IgD-negative memory B cell (primary cell): Measurements from ENCODE around the gene SERPINB11. TPM values are rescaled to one million over a fixed set of nuclear protein-coding genes. Genes with fewer than 3 reads are reported as not detected.
"Not testable (repeated sequence)": the region's sequence is repeated elsewhere in the genome, so short reads cannot be mapped to it uniquely, and the experiment has no call there.

Source experiments
- H3K27ac Mint-ChIP-seq, 3 donors: one replicate each; pipeline ENCODE4 v1.8.0; 2020 to 2022; ENCODE audit warnings: mild to moderate bottlenecking in 3 of 3, mixed read lengths in 3 of 3, moderate library complexity in 1 of 3
- H3K27me3 Mint-ChIP-seq: one replicate; pipeline ENCODE4 v1.8.0; 2021; ENCODE audit warnings: mixed read lengths
- H3K36me3 Mint-ChIP-seq: one replicate; pipeline ENCODE4 v1.8.0; 2020; ENCODE audit warnings: mild to moderate bottlenecking, mixed read lengths
- H3K4me1 Mint-ChIP-seq, 3 donors: one replicate each; pipeline ENCODE4 v1.8.0; 2020 to 2022; ENCODE audit warnings: mixed read lengths in 3 of 3, mild to moderate bottlenecking in 1 of 3
- H3K4me3 Mint-ChIP-seq, 4 donors: one replicate each; pipeline ENCODE4 v1.8.0; 2020 to 2022; ENCODE audit warnings: mild to moderate bottlenecking in 4 of 4, mixed read lengths in 4 of 4, moderate library complexity in 3 of 4
- H3K9me3 Mint-ChIP-seq, 3 donors: one replicate each; pipeline ENCODE4 v1.8.0; 2020 to 2021; ENCODE audit warnings: mixed read lengths in 3 of 3, mild to moderate bottlenecking in 1 of 3
- polyA plus RNA-seq: library from polyadenylated mRNA; unstranded; fragments of 300-500 nt; fragmentation: Illumina TruSeq; gene quantifications from one replicate; pipeline ENCODE4 v1.2.3, GENCODE V29; 2021

Gene SERPINB11
- polyA plus RNA-seq, 1 donor from 2014 or later = not detected

- H3K4me1 Mint-ChIP-seq = peaks cover 0 to 2% (median 0%) of the 10 kb centered on the region in 3 donors
- no peak overlapping the region for H3K4me3 Mint-ChIP-seq
These were observed 56.0 kb downstream of the SERPINB11 start for GRCh38 chr18:63758615-63759240.

GRCh38 chr18:63759786-63760185 lies 57.0 kb downstream of the SERPINB11 start:
- Mint-ChIP-seq H3K4me3 (peak overlapping the region in 1 of 4 donors; percentile 75), H3K9me3 (peaks cover 1 to 11% (median 6%) of the 10 kb centered on the region in 3 donors)
- H3K27ac Mint-ChIP-seq, H3K36me3 Mint-ChIP-seq, H3K4me1 Mint-ChIP-seq, H3K27me3 Mint-ChIP-seq: not testable (repeated sequence)

More at GRCh38 chr18:63758615-63759240, 56.0 kb downstream of the SERPINB11 start:
- H3K9me3 Mint-ChIP-seq = peaks cover 1 to 11% (median 6%) of the 10 kb centered on the region in 3 donors
- H3K36me3 Mint-ChIP-seq = no peaks in the 10 kb centered on the region
- no peak overlapping the region for H3K27ac Mint-ChIP-seq
- H3K27me3 Mint-ChIP-seq = no peaks in the 10 kb centered on the region

- Mint-ChIP-seq H3K36me3 (no peaks in the 10 kb centered on the region), H3K4me1 (no peaks in the 10 kb centered on the region), H3K9me3 (peaks cover 1 to 11% (median 6%) of the 10 kb centered on the region in 3 donors), H3K4me3 (no peak overlapping the region), H3K27ac (no peak overlapping the region), H3K27me3 (no peaks in the 10 kb centered on the region)
These were observed 59.8 kb downstream of the SERPINB11 start for GRCh38 chr18:63762518-63762917.

GRCh38 chr18:63763831-63764600 lies 61.3 kb downstream of the SERPINB11 start:
- no peak overlapping the region for H3K4me3 Mint-ChIP-seq
- H3K9me3 Mint-ChIP-seq = peaks cover 3 to 11% (median 6%) of the 10 kb centered on the region in 3 donors

GRCh38 chr18:63765837-63766236 lies 63.1 kb downstream of the SERPINB11 start:
- Mint-ChIP-seq H3K27me3 (no peaks in the 10 kb centered on the region), H3K4me3 (no peak overlapping the region), H3K4me1 (no peaks in the 10 kb centered on the region), H3K36me3 (peaks cover 1% of the 10 kb centered on the region), H3K27ac (no peak overlapping the region), H3K9me3 (peaks cover 0 to 2% (median 2%) of the 10 kb centered on the region in 3 donors)

More at GRCh38 chr18:63763831-63764600, 61.3 kb downstream of the SERPINB11 start:
- no peaks in the 10 kb centered on the region for H3K27me3 Mint-ChIP-seq
- H3K4me1 Mint-ChIP-seq = no peaks in the 10 kb centered on the region
- H3K36me3 Mint-ChIP-seq = no peaks in the 10 kb centered on the region
- no peak overlapping the region for H3K27ac Mint-ChIP-seq

Other genes starting within 250 kb of the SERPINB11 start
- not detected for gene SERPINB5, start 226.0 kb upstream of the SERPINB11 start, polyA plus RNA-seq
- gene SERPINB12, start 160.6 kb upstream of the SERPINB11 start, polyA plus RNA-seq = not detected
- gene SERPINB13, start 115.6 kb upstream of the SERPINB11 start, polyA plus RNA-seq = not detected
- not detected for gene SERPINB4, start 58.7 kb upstream of the SERPINB11 start, polyA plus RNA-seq
- not detected for gene SERPINB3, start 41.1 kb upstream of the SERPINB11 start, polyA plus RNA-seq
- not detected for gene SERPINB7, start 72.5 kb downstream of the SERPINB11 start, polyA plus RNA-seq
- not detected for gene SERPINB2, start 184.7 kb downstream of the SERPINB11 start, polyA plus RNA-seq
- not detected for gene SERPINB10, start 205.0 kb downstream of the SERPINB11 start, polyA plus RNA-seq
- not detected for gene HMSD, start 246.3 kb downstream of the SERPINB11 start, polyA plus RNA-seq